GM12892 (cell line): Measurements from ENCODE around the gene BRSK2.

Experiments
- POLR2A ChIP-seq: IDR thresholded peaks from 2 replicates; pipeline ENCODE4 v1.6.1; 2011; ENCODE audit warnings: low read depth, low read length, control low read depth
- TAF1 ChIP-seq: IDR thresholded peaks from 2 replicates; pipeline ENCODE4 v1.6.1; 2011; ENCODE audit warnings: low read depth, mild to moderate bottlenecking, control low read depth, low read length, borderline replicate concordance

- TF ChIP-seq POLR2A: no peak
- TF ChIP-seq TAF1: no peak
These were observed 31.4 kb upstream of the BRSK2 start for GRCh38 chr11:1358286-1358685.
